T47D (cell line): Measurements from ENCODE around the gene DNMT1.

Source experiments
- DNase-seq, 2 experiments: peaks; one replicate each; pipeline versions ENCODE4 v3.0.0 to v3.0.0-alpha.2; 2011 to 2012; ENCODE audit warnings: low read depth in 1 of 2, low spot score in 1 of 2
- JUND ChIP-seq: IDR thresholded peaks from 2 replicates; pipeline ENCODE4 v1.6.1; 2012; ENCODE audit warnings: low read depth
- in situ Hi-C: cut with HindIII; loops from 2 replicates; pipeline ENCODE4 v1.10.0; 2016; ENCODE audit warnings: low sequenced_read_pairs, low pct_unique_long_range_greater_than_20kb

Gene DNMT1

GRCh38 chr19:10159610-10160009 is 35.1 kb downstream of the DNMT1 start:
- no peak for DNase-seq
- no peak for TF ChIP-seq JUND
- in situ Hi-C loops, result no loop called here

- no peak for DNase-seq
- in situ Hi-C loops, result no loop called here
- no peak for TF ChIP-seq JUND
Observed at GRCh38 chr19:10158485-10158884, 36.3 kb downstream of the DNMT1 start.

- in situ Hi-C loops, result no loop called here
- DNase-seq, result no peak
- no peak for TF ChIP-seq JUND
Observed at GRCh38 chr19:10158071-10158470, 36.7 kb downstream of the DNMT1 start.

GRCh38 chr19:10155839-10156238 is 38.9 kb downstream of the DNMT1 start:
- no peak for TF ChIP-seq JUND
- no peak for DNase-seq
- in situ Hi-C loops, result no loop called here

- DNase-seq, result no peak
- no peak for TF ChIP-seq JUND
- in situ Hi-C loops, result no loop called here
Observed at GRCh38 chr19:10152100-10152499, 42.7 kb downstream of the DNMT1 start.

GRCh38 chr19:10151521-10151920 is 43.2 kb downstream of the DNMT1 start:
- in situ Hi-C loops, result no loop called here

GRCh38 chr19:10149427-10149826 is 45.3 kb downstream of the DNMT1 start:
- TF ChIP-seq JUND, result no peak
- in situ Hi-C loops, result no loop called here

More at GRCh38 chr19:10151521-10151920, 43.2 kb downstream of the DNMT1 start:
- TF ChIP-seq JUND, result no peak
- DNase-seq, result no peak

GRCh38 chr19:10146142-10146541 is 48.6 kb downstream of the DNMT1 start:
- no peak for TF ChIP-seq JUND
- in situ Hi-C loops, result no loop called here

More at GRCh38 chr19:10149427-10149826, 45.3 kb downstream of the DNMT1 start:
- DNase-seq, result no peak

GRCh38 chr19:10145031-10145430 is 49.7 kb downstream of the DNMT1 start:
- no peak for TF ChIP-seq JUND
- DNase-seq, result no peak
- in situ Hi-C loops, result no loop called here

More at GRCh38 chr19:10146142-10146541, 48.6 kb downstream of the DNMT1 start:
- no peak for DNase-seq

- in situ Hi-C loops, result no loop called here
- TF ChIP-seq JUND, result no peak
- no peak for DNase-seq
Observed at GRCh38 chr19:10144361-10144760, 50.4 kb downstream of the DNMT1 start.

GRCh38 chr19:10143681-10144080 is 51.1 kb downstream of the DNMT1 start:
- no peak for TF ChIP-seq JUND
- DNase-seq, result no peak
- in situ Hi-C loops, result no loop called here

- in situ Hi-C loops, result no loop called here
- no peak for TF ChIP-seq JUND
Observed at GRCh38 chr19:10142701-10143375, 51.9 kb downstream of the DNMT1 start.

GRCh38 chr19:10141973-10142372 is 52.8 kb downstream of the DNMT1 start:
- TF ChIP-seq JUND, result no peak
- in situ Hi-C loops, result no loop called here
- DNase-seq, result no peak

More at GRCh38 chr19:10142701-10143375, 51.9 kb downstream of the DNMT1 start:
- DNase-seq, result no peak

GRCh38 chr19:10141479-10141878 is 53.3 kb downstream of the DNMT1 start:
- DNase-seq, result no peak
- in situ Hi-C loops, result no loop called here
- no peak for TF ChIP-seq JUND

- no peak for DNase-seq
- TF ChIP-seq JUND, result no peak
- in situ Hi-C loops, result no loop called here
Observed at GRCh38 chr19:10139952-10140351, 54.8 kb downstream of the DNMT1 start.
